ENCODE data around the gene ZNF783. TPM values are rescaled to one million over a fixed set of nuclear protein-coding genes. Genes with fewer than 3 reads are reported as not detected.

The ZNF783 gene
- total and polyA plus RNA-seq, 2 of the 8 experiments (the other 6 are each of a cell fraction or from before 2014, with no cell fraction given): 7.3 to 8.2 TPM

GRCh38 chr7:149225106-149225505, 36.9 kb upstream of the ZNF783 start:
- H4K20me1 ChIP-seq (replicated peaks in 1 of 2; ENCODE audit: control insufficient read depth in 1 of 2, insufficient read depth in 2 of 2, low read length in 2 of 2): peaks cover 0 to 10% of the 10 kb centered on the region in 2 experiments
- no peak overlapping the region for H3K4me3 ChIP-seq (ENCODE audit: extremely low read depth in 1 of 4, insufficient read depth in 2 of 4, low read depth in 3 of 4, low read length in 4 of 4)
- H2BK5ac ChIP-seq (ENCODE audit: low read depth, low read length): no peak overlapping the region
- H3K27me3 ChIP-seq (replicated peaks in 1 of 4; ENCODE audit: control insufficient read depth in 3 of 4, extremely low read depth in 1 of 4, insufficient read depth in 3 of 4, low read length in 3 of 4): no peaks in the 10 kb centered on the region
- H4K8ac ChIP-seq (ENCODE audit: extremely low read depth, insufficient read depth, low read length): no peak overlapping the region
- no peak overlapping the region for H2BK12ac ChIP-seq (ENCODE audit: low read depth, low read length)
- CTCF ChIA-PET (ENCODE audit: partially characterized antibody): interaction anchor here (0.9 to 1.1 kb wide), 2 partner anchors 22 to 93 kb away, joined by 3 read pairs; no protein-coding TSS in a partner anchor
- FAIRE-seq (no peak), DNase-seq (ENCODE audit: low read depth in 1 of 2, low spot score in 2 of 2) (no peak)
- no peak overlapping the region for H3K4me2 ChIP-seq (ENCODE audit: insufficient read depth in 1 of 2, low read depth in 2 of 2, low read length in 2 of 2)
- H3K56ac ChIP-seq (replicated peaks; ENCODE audit: insufficient read length, low read depth, low read length): no peak overlapping the region
- H3K79me1 ChIP-seq (ENCODE audit: low read depth, low read length): peaks cover 2% of the 10 kb centered on the region; the same call in 1 of the 2 replicates
- no peak overlapping the region for H3K14ac ChIP-seq (ENCODE audit: insufficient read length)
- no peak overlapping the region for H2AK5ac ChIP-seq (ENCODE audit: low read depth, low read length)
- no peak overlapping the region for H2BK15ac ChIP-seq (ENCODE audit: low read length)
- no peak overlapping the region for H3K4ac ChIP-seq (replicated peaks; ENCODE audit: insufficient read length, low read depth, low read length)
- no peak overlapping the region for H3K9ac ChIP-seq (replicated peaks in 1 of 4; ENCODE audit: extremely low read depth in 1 of 4, low read depth in 3 of 4, low read length in 3 of 4)
- no peaks in the 10 kb centered on the region for H3K9me3 ChIP-seq (ENCODE audit: insufficient read depth in 2 of 2, low read depth in 1 of 2, low read length in 1 of 2)
- H3K23me2 ChIP-seq (ENCODE audit: low read depth, low read length): 0 out of 2 replicates have a peak, but pooled peaks cover 4% of the 10 kb centered on the region
- H4K5ac ChIP-seq (ENCODE audit: insufficient read length, low read depth, low read length): no peak overlapping the region
- WGBS, 2 experiments (ENCODE audit: extremely low coverage in 1 of 2, insufficient coverage in 1 of 2, insufficient read length in 1 of 2, insufficient replicate concordance in 2 of 2, low coverage in 1 of 2, low lambda C conversion rate in 2 of 2, missing lambda C conversion rate in 1 of 2): 99% methylated on average over 19 of the region's 19 CpGs; no CpG with 5 or more reads in 1 of the 2 experiments
- no peak overlapping the region for H3K18ac ChIP-seq (ENCODE audit: extremely low read depth, low read length)
- H4K91ac ChIP-seq (replicated peaks; ENCODE audit: insufficient read length, low read length): no peak overlapping the region
- no peak overlapping the region for H2BK20ac ChIP-seq (ENCODE audit: low read length)
- no peak overlapping the region for H3K27ac ChIP-seq (ENCODE audit: low read depth, low read length)
- POLR2A ChIA-PET (ENCODE audit: partially characterized antibody): no interaction called here
- no peak overlapping the region for H2BK120ac ChIP-seq (replicated peaks; ENCODE audit: low read depth, low read length)
- peaks cover 0 to 25% (median 6%) of the 10 kb centered on the region in 4 experiments; a peak in 6 of 8 replicates for H3K36me3 ChIP-seq (ENCODE audit: control insufficient read depth in 2 of 4, insufficient read depth in 4 of 4, low read length in 3 of 4)
- no peak overlapping the region for H3K23ac ChIP-seq (ENCODE audit: insufficient read length)
- H3K4me1 ChIP-seq (replicated peaks in 1 of 4; ENCODE audit: control insufficient read depth in 3 of 4, insufficient read depth in 4 of 4, low read length in 3 of 4): no peaks in the 10 kb centered on the region; a peak in 1 of 7 replicates
- no peak overlapping the region for H2AFZ ChIP-seq (ENCODE audit: low read length)
- H3K79me2 ChIP-seq (ENCODE audit: control insufficient read depth in 1 of 2, insufficient read depth in 2 of 2, low read length in 2 of 2): no peaks in the 10 kb centered on the region
- no peak for TF ChIP-seq CBX5 (IDR thresholded peaks at IDR 0.05; ENCODE audit: low read depth, low read length)
- TF ChIP-seq CHD1 (IDR thresholded peaks at IDR 0.05; ENCODE audit: low read depth, low read length): no peak
- TF ChIP-seq RBBP5 (IDR thresholded peaks at IDR 0.05; ENCODE audit: borderline replicate concordance, low read depth, low read length): no peak
- TF ChIP-seq RXRA (IDR thresholded peaks at IDR 0.05; ENCODE audit: insufficient read depth, low read depth, low read length): no peak
- no peak for TF ChIP-seq RFX5 (IDR thresholded peaks at IDR 0.05; ENCODE audit: borderline replicate concordance, low read depth, low read length)
- TF ChIP-seq CREB1 (IDR thresholded peaks at IDR 0.05): no peak
- TF ChIP-seq SP4 (IDR thresholded peaks at IDR 0.05; ENCODE audit: low read length): no peak
- no peak for TF ChIP-seq NRF1 (IDR thresholded peaks at IDR 0.05; ENCODE audit: low read depth, low read length)
- TF ChIP-seq CTBP2 (IDR thresholded peaks at IDR 0.05; ENCODE audit: borderline replicate concordance, insufficient read depth, insufficient read length, low read length): no peak
- TF ChIP-seq KDM5A (IDR thresholded peaks at IDR 0.05; ENCODE audit: low read length): no peak
- no peak for TF ChIP-seq TCF12 (IDR thresholded peaks at IDR 0.05; ENCODE audit: low read depth, low read length)
- no peak for TF ChIP-seq CEBPB (IDR thresholded peaks at IDR 0.05; ENCODE audit: low read depth, low read length)
- TF ChIP-seq SIN3A (conservative IDR thresholded peaks at IDR 0.05 in 1 of 2, IDR thresholded peaks at IDR 0.05 in 1 of 2; ENCODE audit: low read depth in 1 of 2, low read length in 2 of 2): no peak

Data from H1 (cell line).